ENCODE results near the gene NKX2-3.

Gene NKX2-3

DNA sequence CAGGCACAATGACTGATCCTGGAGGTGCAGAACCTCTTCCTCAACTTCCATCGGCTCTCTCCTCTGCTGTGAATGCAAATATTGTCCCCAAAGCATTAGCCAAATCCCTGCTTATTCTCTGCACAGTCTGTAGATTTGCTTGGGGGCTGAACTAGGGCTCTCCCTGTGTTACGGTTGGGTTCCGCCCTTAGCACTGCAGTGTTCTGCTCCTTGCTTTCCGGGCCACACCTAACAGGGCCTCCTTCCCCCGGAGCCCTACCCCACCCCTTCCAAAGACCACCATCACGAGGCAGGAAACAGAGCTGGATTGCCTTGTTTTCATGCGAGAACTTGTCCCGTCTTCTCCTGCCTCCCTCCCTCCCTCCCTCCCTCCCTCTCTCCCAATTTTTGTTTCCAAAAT is 50.9 kb downstream of the NKX2-3 start:
- TF ChIP-seq, protein P1, sequence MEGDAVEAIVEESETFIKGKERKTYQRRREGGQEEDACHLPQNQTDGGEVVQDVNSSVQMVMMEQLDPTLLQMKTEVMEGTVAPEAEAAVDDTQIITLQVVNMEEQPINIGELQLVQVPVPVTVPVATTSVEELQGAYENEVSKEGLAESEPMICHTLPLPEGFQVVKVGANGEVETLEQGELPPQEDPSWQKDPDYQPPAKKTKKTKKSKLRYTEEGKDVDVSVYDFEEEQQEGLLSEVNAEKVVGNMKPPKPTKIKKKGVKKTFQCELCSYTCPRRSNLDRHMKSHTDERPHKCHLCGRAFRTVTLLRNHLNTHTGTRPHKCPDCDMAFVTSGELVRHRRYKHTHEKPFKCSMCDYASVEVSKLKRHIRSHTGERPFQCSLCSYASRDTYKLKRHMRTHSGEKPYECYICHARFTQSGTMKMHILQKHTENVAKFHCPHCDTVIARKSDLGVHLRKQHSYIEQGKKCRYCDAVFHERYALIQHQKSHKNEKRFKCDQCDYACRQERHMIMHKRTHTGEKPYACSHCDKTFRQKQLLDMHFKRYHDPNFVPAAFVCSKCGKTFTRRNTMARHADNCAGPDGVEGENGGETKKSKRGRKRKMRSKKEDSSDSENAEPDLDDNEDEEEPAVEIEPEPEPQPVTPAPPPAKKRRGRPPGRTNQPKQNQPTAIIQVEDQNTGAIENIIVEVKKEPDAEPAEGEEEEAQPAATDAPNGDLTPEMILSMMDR (IDR thresholded peaks at IDR 0.05; ENCODE audit: low read length, missing control alignments), result no peak
- no peak overlapping the region for H3K4me3 ChIP-seq (replicated peaks; ENCODE audit: low read depth, low read length)
- DNase-seq (ENCODE audit: low read depth), result no peak

Data from fibroblast of pulmonary artery (primary cell).